Nephron (organoid): Measurements from ENCODE around the gene LANCL1.

Experiments
- H3K27ac Mint-ChIP-seq, 3 experiments: 2 replicates each; pipeline ENCODE4 v1.8.0; 2020; ENCODE audit warnings: mixed read lengths in 3 of 3, mild to moderate bottlenecking in 2 of 3, moderate library complexity in 1 of 3
- H3K27me3 Mint-ChIP-seq: 2 replicates; pipeline ENCODE4 v1.8.0; 2021; ENCODE audit warnings: low read depth, mild to moderate bottlenecking, moderate library complexity, mixed read lengths
- H3K36me3 Mint-ChIP-seq: 2 replicates; pipeline ENCODE4 v1.8.0; 2020; ENCODE audit warnings: low read depth, mixed read lengths
- H3K4me1 Mint-ChIP-seq: 2 replicates; pipeline ENCODE4 v1.8.0; 2020; ENCODE audit warnings: mixed read lengths
- H3K4me3 Mint-ChIP-seq, 3 experiments: 2 replicates each; pipeline ENCODE4 v1.8.0; 2020; ENCODE audit warnings: mild to moderate bottlenecking in 3 of 3, mixed read lengths in 3 of 3, moderate library complexity in 2 of 3
- H3K9me3 Mint-ChIP-seq: 2 replicates; pipeline ENCODE4 v1.8.0; 2020; ENCODE audit warnings: mixed read lengths
- CTCF ChIP-seq, 3 experiments: fragments of 200-600 bp; sonication (generic); IDR thresholded peaks; one replicate each; pipeline ENCODE4 v1.5.0; 2021; ENCODE audit warnings: antibody characterized with exemption in 3 of 3; ENCODE audit not compliant: unreplicated experiment in 3 of 3

LANCL1 gene

GRCh38 chr2:210445732-210446131 is 30.8 kb downstream of the LANCL1 start:
- peaks cover 65% of the 10 kb centered on the region for H3K36me3 Mint-ChIP-seq
- peaks cover 43% of the 10 kb centered on the region for H3K9me3 Mint-ChIP-seq
- no peak overlapping the region for H3K27ac Mint-ChIP-seq
- no peaks in the 10 kb centered on the region for H3K4me1 Mint-ChIP-seq
- H3K4me3 Mint-ChIP-seq, result no peak overlapping the region
- no peak for TF ChIP-seq CTCF (IDR thresholded peaks at IDR 0.05; ENCODE audit: unreplicated experiment in 3 of 3)
- no peaks in the 10 kb centered on the region for H3K27me3 Mint-ChIP-seq

- Mint-ChIP-seq H3K27me3 (no peaks in the 10 kb centered on the region), H3K4me3 (no peak overlapping the region), H3K36me3 (peaks cover 62% of the 10 kb centered on the region), H3K4me1 (no peaks in the 10 kb centered on the region), H3K27ac (no peak overlapping the region), H3K9me3 (peaks cover 39% of the 10 kb centered on the region)
- TF ChIP-seq CTCF (IDR thresholded peaks at IDR 0.05; ENCODE audit: unreplicated experiment in 3 of 3), result peak; percentile 64 to 70 (median 65)
Measured at GRCh38 chr2:210445116-210445707, 31.3 kb downstream of the LANCL1 start.

- H3K27me3 Mint-ChIP-seq, result no peaks in the 10 kb centered on the region
- H3K27ac Mint-ChIP-seq, result no peak overlapping the region
- no peak overlapping the region for H3K4me3 Mint-ChIP-seq
- H3K4me1 Mint-ChIP-seq, result no peaks in the 10 kb centered on the region
- no peak for TF ChIP-seq CTCF (IDR thresholded peaks at IDR 0.05; ENCODE audit: unreplicated experiment in 3 of 3)
- peaks cover 57% of the 10 kb centered on the region for H3K36me3 Mint-ChIP-seq
- peaks cover 22% of the 10 kb centered on the region for H3K9me3 Mint-ChIP-seq
Measured at GRCh38 chr2:210443527-210443926, 33.0 kb downstream of the LANCL1 start.

- H3K4me1 Mint-ChIP-seq, result no peaks in the 10 kb centered on the region
- no peak for TF ChIP-seq CTCF (IDR thresholded peaks at IDR 0.05; ENCODE audit: unreplicated experiment in 3 of 3)
- H3K9me3 Mint-ChIP-seq, result peaks cover 16% of the 10 kb centered on the region
- H3K27me3 Mint-ChIP-seq, result no peaks in the 10 kb centered on the region
- H3K4me3 Mint-ChIP-seq, result no peak overlapping the region
- H3K27ac Mint-ChIP-seq, result no peak overlapping the region
- peaks cover 54% of the 10 kb centered on the region for H3K36me3 Mint-ChIP-seq
Measured at GRCh38 chr2:210442878-210443277, 33.7 kb downstream of the LANCL1 start.

- Mint-ChIP-seq H3K4me3 (no peak overlapping the region), H3K27ac (no peak overlapping the region), H3K9me3 (peaks cover 12% of the 10 kb centered on the region), H3K36me3 (peaks cover 50% of the 10 kb centered on the region), H3K4me1 (no peaks in the 10 kb centered on the region), H3K27me3 (no peaks in the 10 kb centered on the region)
- no peak for TF ChIP-seq CTCF (IDR thresholded peaks at IDR 0.05; ENCODE audit: unreplicated experiment in 3 of 3)
Measured at GRCh38 chr2:210442457-210442856, 34.1 kb downstream of the LANCL1 start.

- no peak overlapping the region for H3K27ac Mint-ChIP-seq
- H3K36me3 Mint-ChIP-seq, result peaks cover 52% of the 10 kb centered on the region
- no peaks in the 10 kb centered on the region for H3K27me3 Mint-ChIP-seq
- TF ChIP-seq CTCF (IDR thresholded peaks at IDR 0.05; ENCODE audit: unreplicated experiment in 3 of 3), result no peak
- H3K4me1 Mint-ChIP-seq, result no peaks in the 10 kb centered on the region
- H3K4me3 Mint-ChIP-seq, result no peak overlapping the region
- H3K9me3 Mint-ChIP-seq, result no peaks in the 10 kb centered on the region
Measured at GRCh38 chr2:210440206-210440605, 36.4 kb downstream of the LANCL1 start.
